H9 (cell line): ENCODE measurements around the gene ICAM4. TPM values are rescaled to one million over a fixed set of nuclear protein-coding genes. Genes with fewer than 3 reads are reported as not detected.

ENCODE experiments used
- DNase-seq: peaks from one replicate; pipeline ENCODE4 v3.0.0-alpha.2; 2017
- H2AFZ ChIP-seq: one replicate; pipeline ENCODE4 v1.6.1; 2013; ENCODE audit warnings: mild to moderate bottlenecking, low read length, control low read depth, moderate library complexity
- H2AK5ac ChIP-seq: 2 replicates; pipeline ENCODE4 v1.6.1; 2013; ENCODE audit warnings: low read length, control low read depth, mixed read lengths; ENCODE audit not compliant: insufficient read length
- H2BK120ac ChIP-seq: one replicate; pipeline ENCODE4 v1.6.1; 2013; ENCODE audit warnings: low read depth, mild to moderate bottlenecking, low read length, control low read depth, inconsistent platforms; ENCODE audit not compliant: poor library complexity, severe bottlenecking
- H2BK12ac ChIP-seq: 2 replicates; pipeline ENCODE4 v1.6.1; 2013; ENCODE audit warnings: low read length, control low read depth, mixed read lengths, low read depth; ENCODE audit not compliant: insufficient read length
- H2BK15ac ChIP-seq: 2 replicates; pipeline ENCODE4 v1.6.1; 2013; ENCODE audit warnings: low read depth, low read length, control low read depth
- H2BK20ac ChIP-seq: one replicate; pipeline ENCODE4 v1.6.1; 2013; ENCODE audit warnings: low read depth, mild to moderate bottlenecking, low read length, control low read depth, inconsistent platforms; ENCODE audit not compliant: poor library complexity, severe bottlenecking
- H2BK5ac ChIP-seq: 2 replicates; pipeline ENCODE4 v1.6.1; 2013; ENCODE audit warnings: low read length, control low read depth, mixed read lengths; ENCODE audit not compliant: insufficient read length
- H3K14ac ChIP-seq: 2 replicates; pipeline ENCODE4 v1.6.1; 2013; ENCODE audit warnings: low read length, control low read depth; ENCODE audit not compliant: insufficient read depth
- H3K18ac ChIP-seq: 2 replicates; pipeline ENCODE4 v1.6.1; 2013; ENCODE audit warnings: low read depth, mild to moderate bottlenecking, mixed read lengths, low read length, control low read depth; ENCODE audit not compliant: insufficient read length
- H3K23ac ChIP-seq: 2 replicates; pipeline ENCODE4 v1.6.1; 2013; ENCODE audit warnings: low read length, control low read depth, mixed read lengths, low read depth; ENCODE audit not compliant: insufficient read length
- H3K23me2 ChIP-seq: 2 replicates; pipeline ENCODE4 v1.6.1; 2013; ENCODE audit warnings: low read depth, mild to moderate bottlenecking, mixed read lengths, low read length, control low read depth; ENCODE audit not compliant: insufficient read length, poor library complexity, severe bottlenecking
- H3K27ac ChIP-seq: 2 replicates; pipeline ENCODE4 v1.5.1; 2013; ENCODE audit warnings: low read length, control low read depth, mixed read lengths, low read depth; ENCODE audit not compliant: insufficient read length
- H3K27me3 ChIP-seq: 2 replicates; pipeline ENCODE4 v1.6.1; 2013; ENCODE audit warnings: low read length, control low read depth, inconsistent platforms; ENCODE audit not compliant: insufficient read depth
- H3K4ac ChIP-seq: 2 replicates; pipeline ENCODE4 v1.6.1; 2013; ENCODE audit warnings: low read depth, mild to moderate bottlenecking, control low read depth, inconsistent platforms, low read length, moderate library complexity
- H3K4me1 ChIP-seq: 2 replicates; pipeline ENCODE4 v1.6.1; 2013; ENCODE audit warnings: low read length, control low read depth, inconsistent platforms; ENCODE audit not compliant: insufficient read depth
- H3K4me2 ChIP-seq: 2 replicates; pipeline ENCODE4 v1.6.1; 2013; ENCODE audit warnings: low read length, control low read depth, mixed read lengths; ENCODE audit not compliant: insufficient read length, insufficient read depth
- H3K56ac ChIP-seq: 2 replicates; pipeline ENCODE4 v1.6.1; 2013; ENCODE audit warnings: low read depth, mild to moderate bottlenecking, mixed read lengths, low read length, control low read depth; ENCODE audit not compliant: insufficient read length
- H3K79me1 ChIP-seq: 2 replicates; pipeline ENCODE4 v1.6.1; 2013; ENCODE audit warnings: low read depth, mild to moderate bottlenecking, moderate library complexity, low read length, control low read depth, inconsistent platforms; ENCODE audit not compliant: insufficient read depth, poor library complexity, severe bottlenecking
- H3K79me2 ChIP-seq: 2 replicates; pipeline ENCODE4 v1.6.1; 2013; ENCODE audit warnings: low read length, control low read depth, inconsistent platforms; ENCODE audit not compliant: insufficient read depth
- H3K9ac ChIP-seq: 2 replicates; pipeline ENCODE4 v1.6.1; 2013; ENCODE audit warnings: low read length, control low read depth, mixed read lengths; ENCODE audit not compliant: insufficient read length; ENCODE audit errors: extremely low read depth
- H3K9me3 ChIP-seq: one replicate; pipeline ENCODE4 v1.6.1; 2013; ENCODE audit warnings: low read depth, low read length, inconsistent platforms; ENCODE audit not compliant: control insufficient read depth
- H3T11ph ChIP-seq: one replicate; pipeline ENCODE4 v1.6.1; 2013; ENCODE audit warnings: mild to moderate bottlenecking, low read length, control low read depth, inconsistent platforms
- H4K20me1 ChIP-seq: one replicate; pipeline ENCODE4 v1.6.1; 2013; ENCODE audit not compliant: control insufficient read depth, insufficient read length, insufficient read depth
- H4K5ac ChIP-seq: 2 replicates; pipeline ENCODE4 v1.6.1; 2013; ENCODE audit warnings: low read depth, mild to moderate bottlenecking, mixed read lengths, low read length, control low read depth; ENCODE audit not compliant: insufficient read length
- H4K8ac ChIP-seq: replicated peaks from 2 replicates; pipeline ENCODE4 v1.6.1; 2013; ENCODE audit warnings: low read length, control low read depth, mixed read lengths, low read depth; ENCODE audit not compliant: insufficient read length
- H4K91ac ChIP-seq: 2 replicates; pipeline ENCODE4 v1.6.1; 2013; ENCODE audit warnings: low read depth, mild to moderate bottlenecking, moderate library complexity, mixed read lengths, low read length, control low read depth; ENCODE audit not compliant: insufficient read length
- H3K27ac Mint-ChIP-seq, 3 experiments: 2 replicates in 2 of 3; 3 replicates in 1 of 3; pipeline ENCODE4 v1.8.0; 2020 to 2021; ENCODE audit warnings: mixed read lengths in 3 of 3, mild to moderate bottlenecking in 1 of 3, moderate library complexity in 1 of 3
- H3K27me3 Mint-ChIP-seq: 2 replicates; pipeline ENCODE4 v1.8.0; 2021; ENCODE audit warnings: low read depth, mild to moderate bottlenecking, moderate library complexity, mixed read lengths
- H3K36me3 Mint-ChIP-seq, 3 experiments: 2 replicates in 2 of 3; 3 replicates in 1 of 3; pipeline ENCODE4 v1.8.0; 2020 to 2021; ENCODE audit warnings: low read depth in 3 of 3, mixed read lengths in 3 of 3; ENCODE audit not compliant: insufficient read depth in 1 of 3
- H3K4me1 Mint-ChIP-seq, 2 experiments: 2 replicates each; pipeline ENCODE4 v1.8.0; 2020; ENCODE audit warnings: mixed read lengths in 2 of 2
- H3K4me3 Mint-ChIP-seq, 2 experiments: 2 replicates in 1 of 2; 3 replicates in 1 of 2; pipeline ENCODE4 v1.8.0; 2020 to 2021; ENCODE audit warnings: mild to moderate bottlenecking in 2 of 2, mixed read lengths in 2 of 2, moderate library complexity in 1 of 2
- H3K9me3 Mint-ChIP-seq, 2 experiments: 2 replicates in 1 of 2; 3 replicates in 1 of 2; pipeline ENCODE4 v1.8.0; 2020; ENCODE audit warnings: mild to moderate bottlenecking in 2 of 2, mixed read lengths in 2 of 2, moderate library complexity in 1 of 2
- WGBS: extraction: QIAGEN DNeasy Blood & Tissue Kit; methylation state at CpG from one replicate; pipeline ENCODE4 v1.1.7; 2013; ENCODE audit warnings: missing lambda C conversion rate, low lambda C conversion rate, mixed read lengths; ENCODE audit not compliant: insufficient read length; ENCODE audit errors: extremely low coverage; 5-methylcytosine and 5-hydroxymethylcytosine counted together
- total RNA-seq: library from RNA; stranded (reverse); gene quantifications from 2 replicates; pipeline ENCODE4 v1.2.1, GENCODE V29; 2021
- TF ChIP-seq, protein P1 (sequence below): fragments of 200-600 bp; sonication (generic); conservative IDR thresholded peaks from 3 replicates; pipeline ENCODE4 v1.8.0; 2021; ENCODE audit warnings: antibody characterized with exemption, mild to moderate bottlenecking

The ICAM4 gene
- total RNA-seq, 1 experiment from 2014 or later: 1.1 TPM

DNA sequence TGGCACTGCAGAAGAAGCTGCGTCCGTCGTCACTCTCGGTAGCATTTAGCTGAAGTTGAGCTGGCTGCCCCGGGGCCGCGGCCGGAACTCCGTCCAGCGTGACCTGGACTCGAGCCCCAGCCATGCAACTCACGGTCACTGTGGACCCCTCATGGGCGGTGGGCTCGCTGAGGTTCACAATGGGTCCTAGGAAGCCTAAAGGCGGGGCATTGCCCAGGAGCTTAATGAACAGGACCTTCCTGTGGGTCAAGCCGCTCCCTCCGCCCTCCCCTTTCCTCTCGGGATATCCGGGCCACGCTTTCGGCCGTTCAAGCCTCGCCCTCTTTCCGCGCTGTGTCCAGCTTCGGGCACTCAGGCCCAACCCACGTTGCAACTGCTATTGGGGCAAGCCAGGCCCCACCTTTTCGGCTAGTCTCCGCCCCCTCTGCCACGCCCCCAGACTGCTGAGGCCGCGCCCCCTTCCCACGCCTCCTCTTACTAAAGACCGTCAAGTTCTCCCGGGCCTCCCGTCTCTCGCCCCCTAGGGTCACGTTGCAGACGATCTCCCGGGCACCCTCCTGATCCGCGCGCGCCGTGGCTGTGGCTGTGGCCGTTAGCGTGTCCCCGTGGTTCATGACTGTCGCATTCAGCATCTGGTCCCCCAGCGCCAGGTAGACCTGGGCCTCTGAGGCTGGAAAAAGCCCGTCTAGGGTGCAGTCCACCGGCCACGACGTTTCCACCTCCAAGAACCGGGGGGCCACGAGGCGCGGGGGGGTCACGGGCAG lies 48.0 kb downstream of the ICAM4 start:
- Histone ChIP-seq H4K91ac (no peak overlapping the region), H3K27ac (no peak overlapping the region), H3K56ac (no peak overlapping the region), H3K23me2 (peaks cover 24% of the 10 kb centered on the region), H2AFZ (no peak overlapping the region), H3K23ac (no peak overlapping the region), H4K20me1 (no peaks in the 10 kb centered on the region), H2BK12ac (no peak overlapping the region), H3K14ac (no peak overlapping the region), H3T11ph (no peak overlapping the region), H3K27me3 (no peaks in the 10 kb centered on the region; the same call in 1 of the 2 replicates), H3K4ac (no peak overlapping the region), H3K9ac (no peak overlapping the region), H2BK20ac (no peak overlapping the region), H3K18ac (no peak overlapping the region), H4K5ac (no peak overlapping the region), H2BK120ac (no peak overlapping the region), H3K4me1 (peaks cover 6% of the 10 kb centered on the region; the same call in 1 of the 2 replicates), H3K79me1 (peaks cover 4% of the 10 kb centered on the region), H2AK5ac (no peak overlapping the region), H3K79me2 (peaks cover 8% of the 10 kb centered on the region; the same call in 1 of the 2 replicates), H2BK5ac (no peak overlapping the region), H2BK15ac (no peak overlapping the region), H4K8ac (no peak overlapping the region), H3K9me3 (no peaks in the 10 kb centered on the region), H3K4me2 (peak overlapping the region; percentile 91)
- H3K27ac Mint-ChIP-seq: peak overlapping the region in 1 of 3 experiments; percentile 28; a peak in 1 of 7 replicates
- DNase-seq: peak; percentile 95
- H3K9me3 Mint-ChIP-seq: no peaks in the 10 kb centered on the region; a peak in 2 of 5 replicates
- no peaks in the 10 kb centered on the region; the same call in 1 of the 2 replicates for H3K27me3 Mint-ChIP-seq
- WGBS: no CpG with 5 or more reads among the region's 59 CpGs
- TF ChIP-seq, protein P1, sequence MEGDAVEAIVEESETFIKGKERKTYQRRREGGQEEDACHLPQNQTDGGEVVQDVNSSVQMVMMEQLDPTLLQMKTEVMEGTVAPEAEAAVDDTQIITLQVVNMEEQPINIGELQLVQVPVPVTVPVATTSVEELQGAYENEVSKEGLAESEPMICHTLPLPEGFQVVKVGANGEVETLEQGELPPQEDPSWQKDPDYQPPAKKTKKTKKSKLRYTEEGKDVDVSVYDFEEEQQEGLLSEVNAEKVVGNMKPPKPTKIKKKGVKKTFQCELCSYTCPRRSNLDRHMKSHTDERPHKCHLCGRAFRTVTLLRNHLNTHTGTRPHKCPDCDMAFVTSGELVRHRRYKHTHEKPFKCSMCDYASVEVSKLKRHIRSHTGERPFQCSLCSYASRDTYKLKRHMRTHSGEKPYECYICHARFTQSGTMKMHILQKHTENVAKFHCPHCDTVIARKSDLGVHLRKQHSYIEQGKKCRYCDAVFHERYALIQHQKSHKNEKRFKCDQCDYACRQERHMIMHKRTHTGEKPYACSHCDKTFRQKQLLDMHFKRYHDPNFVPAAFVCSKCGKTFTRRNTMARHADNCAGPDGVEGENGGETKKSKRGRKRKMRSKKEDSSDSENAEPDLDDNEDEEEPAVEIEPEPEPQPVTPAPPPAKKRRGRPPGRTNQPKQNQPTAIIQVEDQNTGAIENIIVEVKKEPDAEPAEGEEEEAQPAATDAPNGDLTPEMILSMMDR: peak; percentile 29; the same call in 2 of the 3 replicates
- peak overlapping the region; percentile 95 to 96 for H3K4me3 Mint-ChIP-seq
- peaks cover 4 to 20% (median 8%) of the 10 kb centered on the region in 3 experiments; a peak in 6 of 7 replicates for H3K36me3 Mint-ChIP-seq
- H3K4me1 Mint-ChIP-seq: peaks cover 32% of the 10 kb centered on the region in 2 experiments
